Liver (tissue), 3 donors: ENCODE data around the gene DENND1C.

Experiments used
- CTCF ChIP-seq: fragments of 150-350 bp; IDR thresholded peaks from 2 replicates; pipeline ENCODE4 v1.5.1; 2017; ENCODE audit warnings: improper control_type of control experiment, low read depth, low read length; ENCODE audit not compliant: missing input control
- FOXA2 ChIP-seq: IDR thresholded peaks from 2 replicates; pipeline ENCODE4 v1.6.1; 2016; ENCODE audit warnings: antibody characterized with exemption
- GABPA ChIP-seq, 2 donors: IDR thresholded peaks in 1 of 2; conservative IDR thresholded peaks in 1 of 2; 2 replicates each; pipeline ENCODE4 v1.6.1; 2016; ENCODE audit warnings: antibody characterized with exemption in 2 of 2, mild to moderate bottlenecking in 1 of 2, moderate library complexity in 1 of 2
- MAX ChIP-seq: IDR thresholded peaks from 2 replicates; pipeline ENCODE4 v1.6.1; 2016; ENCODE audit warnings: antibody characterized with exemption
- NR2F2 ChIP-seq: IDR thresholded peaks from 2 replicates; pipeline ENCODE4 v1.6.1; 2016; ENCODE audit warnings: antibody characterized with exemption
- RAD21 ChIP-seq, 2 donors: IDR thresholded peaks; 2 replicates each; pipeline ENCODE4 v1.6.1; 2016; ENCODE audit warnings: antibody characterized with exemption in 2 of 2, mild to moderate bottlenecking in 2 of 2
- REST ChIP-seq: IDR thresholded peaks from 2 replicates; pipeline ENCODE4 v1.6.1; 2016; ENCODE audit warnings: antibody characterized with exemption, mild to moderate bottlenecking
- SP1 ChIP-seq: IDR thresholded peaks from 2 replicates; pipeline ENCODE4 v1.6.1; 2018; ENCODE audit warnings: antibody characterized with exemption, mild to moderate bottlenecking
- TAF1 ChIP-seq: conservative IDR thresholded peaks from 2 replicates; pipeline ENCODE4 v1.6.1; 2016; ENCODE audit warnings: antibody characterized with exemption, mild to moderate bottlenecking
- YY1 ChIP-seq: IDR thresholded peaks from 2 replicates; pipeline ENCODE4 v1.6.1; 2016; ENCODE audit warnings: antibody characterized with exemption, mild to moderate bottlenecking
- donor health status: healthy.
- donor health status: healthy.

GRCh38 chr19:6527893-6528543, 46.4 kb upstream of the DENND1C start:
- TF ChIP-seq CTCF (no peak), TAF1 (no peak), RAD21 (IDR thresholded peaks at IDR 0.05) (no peak), YY1 (no peak), FOXA2 (no peak), MAX (no peak), NR2F2 (no peak), GABPA (IDR thresholded peaks at IDR 0.05 in 1 of 2, conservative IDR thresholded peaks at IDR 0.05 in 1 of 2) (no peak), REST (no peak), SP1 (no peak)
